SIG-M5 treated with dmso at 0.1 percent for 504 hours (cell line): ENCODE results near the gene BHLHE40.
"Not testable (repeated sequence)": the region's sequence is repeated elsewhere in the genome, so short reads cannot be mapped to it uniquely, and the experiment has no call there.

Experiments
- DNase-seq: peaks from one replicate; lab custom pipeline; 2025; ENCODE audit not compliant: unreplicated experiment; lab: John Stamatoyannopoulos, UW

The BHLHE40 gene

GRCh38 chr3:4959180-4959579 is 20.1 kb upstream of the BHLHE40 start:
- DNase-seq = no peak

GRCh38 chr3:4961865-4962264 is 17.4 kb upstream of the BHLHE40 start:
- not testable (repeated sequence) for DNase-seq

GRCh38 chr3:4963669-4964570 is 15.3 kb upstream of the BHLHE40 start:
- no peak for DNase-seq

GRCh38 chr3:4966006-4966405 is 13.2 kb upstream of the BHLHE40 start:
- not testable (repeated sequence) for DNase-seq

- DNase-seq = not testable (repeated sequence)
These were observed 11.6 kb upstream of the BHLHE40 start for GRCh38 chr3:4967683-4968082.

- not testable (repeated sequence) for DNase-seq
These were observed 7.8 kb upstream of the BHLHE40 start for GRCh38 chr3:4971437-4971836.

- no peak for DNase-seq
These were observed 7.4 kb upstream of the BHLHE40 start for GRCh38 chr3:4971838-4972237.

- no peak for DNase-seq
These were observed 6.3 kb upstream of the BHLHE40 start for GRCh38 chr3:4972652-4973643.

- DNase-seq = no peak
These were observed 5.1 kb upstream of the BHLHE40 start for GRCh38 chr3:4974154-4974553.

- DNase-seq = peak; percentile 69
These were observed 3.1 kb upstream of the BHLHE40 start for GRCh38 chr3:4976109-4976508.

- DNase-seq = peak; percentile 93
These were observed 2.0 kb upstream of the BHLHE40 start for GRCh38 chr3:4977001-4977852.

- peak; percentile 86 for DNase-seq
These were observed 1.4 kb upstream of the BHLHE40 start for GRCh38 chr3:4977853-4978203.

GRCh38 chr3:4978204-4978965 is 852 bp upstream of the BHLHE40 start:
- peak; percentile 96 for DNase-seq

- peak; percentile 96 for DNase-seq
These were observed 240 bp upstream of the BHLHE40 start for GRCh38 chr3:4978966-4979427.

GRCh38 chr3:4980229-4981203 is 1.3 kb downstream of the BHLHE40 start:
- DNase-seq = peak; percentile 87

GRCh38 chr3:4981294-4981664 is 2.0 kb downstream of the BHLHE40 start:
- DNase-seq = peak; percentile 37

GRCh38 chr3:4981665-4982494 is 2.6 kb downstream of the BHLHE40 start:
- peak; percentile 94 for DNase-seq
